KMS-11 (cell line): ENCODE results near the gene GRIA4.

Source experiments
- H2AFZ ChIP-seq: fragments of 200-600 bp; sonication (generic); 2 replicates; pipeline ENCODE4 v1.6.1; 2016; ENCODE audit warnings: antibody characterized with exemption, mixed run types, low read depth
- H3K27ac ChIP-seq: fragments of 200-600 bp; sonication (generic); 2 replicates; pipeline ENCODE4 v1.6.1; 2016; ENCODE audit warnings: mild to moderate bottlenecking, mixed run types
- H3K27me3 ChIP-seq: fragments of 200-600 bp; sonication (generic); 2 replicates; pipeline ENCODE4 v1.6.1; 2017; ENCODE audit warnings: mild to moderate bottlenecking, low read depth, mixed run types, moderate library complexity; ENCODE audit not compliant: insufficient read depth
- H3K36me3 ChIP-seq: fragments of 200-600 bp; sonication (generic); 2 replicates; pipeline ENCODE4 v1.6.1; 2017; ENCODE audit warnings: mild to moderate bottlenecking, mixed run types; ENCODE audit not compliant: insufficient read depth
- H3K4me1 ChIP-seq: fragments of 200-600 bp; sonication (generic); 2 replicates; pipeline ENCODE4 v1.6.1; 2016; ENCODE audit warnings: mild to moderate bottlenecking, low read depth, mixed run types; ENCODE audit not compliant: poor library complexity, severe bottlenecking
- H3K4me2 ChIP-seq: fragments of 200-600 bp; sonication (generic); 2 replicates; pipeline ENCODE4 v1.7.0; 2016; ENCODE audit warnings: mild to moderate bottlenecking, mixed run types
- H3K4me3 ChIP-seq: fragments of 200-600 bp; sonication (generic); IDR thresholded peaks from 2 replicates; pipeline ENCODE4 v1.6.1; 2017; ENCODE audit warnings: low read depth, low read length, mixed read lengths; ENCODE audit not compliant: insufficient read depth
- H3K79me2 ChIP-seq: fragments of 200-600 bp; sonication (generic); 2 replicates; pipeline ENCODE4 v1.6.1; 2016; ENCODE audit warnings: low read depth, mixed run types; ENCODE audit not compliant: insufficient read depth
- H3K9ac ChIP-seq: fragments of 200-600 bp; sonication (generic); 2 replicates; pipeline ENCODE4 v1.6.1; 2016; ENCODE audit warnings: mild to moderate bottlenecking, mixed run types
- H4K20me1 ChIP-seq: fragments of 200-600 bp; sonication (generic); 2 replicates; pipeline ENCODE4 v1.6.1; 2016; ENCODE audit warnings: mild to moderate bottlenecking, mixed run types; ENCODE audit not compliant: insufficient read depth
- TF ChIP-seq, protein P1 (sequence below): fragments of 200-600 bp; sonication (generic); conservative IDR thresholded peaks from 2 replicates; pipeline ENCODE4 v1.6.1; 2017; ENCODE audit warnings: low read depth, mild to moderate bottlenecking, antibody characterized with exemption, low read length, moderate library complexity, mixed read lengths

The GRIA4 gene

DNA sequence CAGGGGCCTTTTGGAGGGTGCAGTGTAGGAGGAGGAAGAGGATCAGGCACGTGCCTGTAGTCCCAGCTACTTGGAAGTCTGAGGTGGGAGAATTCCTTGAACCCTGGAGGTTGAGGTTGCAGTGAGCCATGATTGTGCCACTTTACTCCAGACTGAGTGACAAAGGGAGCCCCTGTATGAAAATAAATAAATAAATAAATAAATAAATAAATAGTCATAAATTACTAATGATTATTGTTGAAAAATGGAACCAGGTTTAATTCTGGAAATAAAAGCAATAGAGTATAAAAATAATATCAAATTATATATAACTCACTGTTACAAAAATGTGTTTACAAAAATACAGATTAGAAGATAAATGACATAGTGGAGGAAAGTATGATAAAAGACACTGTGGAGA, 37.9 kb downstream of the GRIA4 start:
- Histone ChIP-seq H3K36me3 (no peaks in the 10 kb centered on the region), H3K27me3 (no peaks in the 10 kb centered on the region), H3K79me2 (no peaks in the 10 kb centered on the region), H3K9ac (no peak overlapping the region), H3K4me2 (no peak overlapping the region), H3K4me3 (no peak overlapping the region), H4K20me1 (no peaks in the 10 kb centered on the region), H2AFZ (no peak overlapping the region), H3K4me1 (no peaks in the 10 kb centered on the region), H3K27ac (no peak overlapping the region)
- TF ChIP-seq, protein P1, sequence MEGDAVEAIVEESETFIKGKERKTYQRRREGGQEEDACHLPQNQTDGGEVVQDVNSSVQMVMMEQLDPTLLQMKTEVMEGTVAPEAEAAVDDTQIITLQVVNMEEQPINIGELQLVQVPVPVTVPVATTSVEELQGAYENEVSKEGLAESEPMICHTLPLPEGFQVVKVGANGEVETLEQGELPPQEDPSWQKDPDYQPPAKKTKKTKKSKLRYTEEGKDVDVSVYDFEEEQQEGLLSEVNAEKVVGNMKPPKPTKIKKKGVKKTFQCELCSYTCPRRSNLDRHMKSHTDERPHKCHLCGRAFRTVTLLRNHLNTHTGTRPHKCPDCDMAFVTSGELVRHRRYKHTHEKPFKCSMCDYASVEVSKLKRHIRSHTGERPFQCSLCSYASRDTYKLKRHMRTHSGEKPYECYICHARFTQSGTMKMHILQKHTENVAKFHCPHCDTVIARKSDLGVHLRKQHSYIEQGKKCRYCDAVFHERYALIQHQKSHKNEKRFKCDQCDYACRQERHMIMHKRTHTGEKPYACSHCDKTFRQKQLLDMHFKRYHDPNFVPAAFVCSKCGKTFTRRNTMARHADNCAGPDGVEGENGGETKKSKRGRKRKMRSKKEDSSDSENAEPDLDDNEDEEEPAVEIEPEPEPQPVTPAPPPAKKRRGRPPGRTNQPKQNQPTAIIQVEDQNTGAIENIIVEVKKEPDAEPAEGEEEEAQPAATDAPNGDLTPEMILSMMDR = no peak

DNA sequence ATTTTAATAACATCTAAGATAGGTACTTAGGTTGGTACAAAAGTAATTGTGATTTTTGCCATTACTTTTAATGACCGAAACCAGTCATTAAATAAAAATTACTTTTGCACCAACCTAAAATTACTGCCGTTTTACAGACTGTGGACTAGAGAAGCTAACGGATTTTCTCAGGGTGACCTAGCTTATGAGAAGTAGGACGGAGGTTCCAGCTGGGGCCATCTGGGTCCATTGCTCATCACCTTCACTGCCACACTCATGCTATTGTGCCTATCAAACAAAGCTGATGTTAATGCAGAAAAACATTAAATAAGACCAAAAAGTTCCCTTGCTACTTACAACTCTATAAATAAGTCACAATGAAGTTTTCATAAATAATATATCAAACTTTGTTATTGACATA, 38.9 kb downstream of the GRIA4 start:
- H3K4me1 ChIP-seq = no peaks in the 10 kb centered on the region
- no peaks in the 10 kb centered on the region for H4K20me1 ChIP-seq
- no peak overlapping the region for H3K4me2 ChIP-seq
- no peak overlapping the region for H2AFZ ChIP-seq
- no peak overlapping the region for H3K9ac ChIP-seq
- no peak overlapping the region for H3K4me3 ChIP-seq
- H3K36me3 ChIP-seq = no peaks in the 10 kb centered on the region
- H3K79me2 ChIP-seq = no peaks in the 10 kb centered on the region
- TF ChIP-seq, protein P1 = no peak
- no peaks in the 10 kb centered on the region for H3K27me3 ChIP-seq
- no peak overlapping the region for H3K27ac ChIP-seq

DNA sequence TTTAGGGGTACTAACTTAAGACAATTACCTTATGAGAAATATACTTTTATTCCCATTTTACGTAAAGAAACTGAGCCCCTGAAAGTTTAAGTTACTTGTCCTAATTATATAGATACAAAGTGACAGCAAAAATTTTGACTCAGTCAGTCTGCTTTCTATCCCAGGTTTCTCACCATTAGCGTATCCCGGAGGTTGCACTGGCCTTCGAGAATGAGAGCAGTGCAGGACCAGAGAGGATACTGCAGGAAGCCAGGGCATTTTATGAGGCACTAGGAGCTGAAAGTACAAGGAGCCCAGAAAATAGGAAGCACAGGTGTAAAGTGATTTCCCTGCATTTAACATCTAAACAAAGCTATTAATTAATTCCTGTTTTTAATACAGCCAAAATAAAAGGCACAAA, 55.4 kb downstream of the GRIA4 start:
- TF ChIP-seq, protein P1 = no peak

DNA sequence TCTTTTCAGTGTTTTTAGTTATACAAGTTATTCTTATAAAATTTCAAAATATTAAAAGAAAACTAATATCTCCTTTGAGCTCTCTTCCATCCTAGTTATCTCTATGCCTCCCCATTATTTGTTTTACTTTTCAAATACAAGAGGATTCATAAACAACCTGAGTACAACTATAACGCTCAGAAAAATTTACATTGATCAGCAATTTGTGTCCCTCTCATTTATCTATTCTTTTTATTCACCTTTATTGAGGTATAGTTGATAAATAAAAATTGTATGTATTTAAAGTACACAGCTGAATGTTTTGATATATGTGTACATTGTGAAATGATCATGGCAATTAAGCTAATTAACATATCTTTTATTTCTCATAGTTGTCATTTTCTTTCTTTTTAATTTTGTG, 57.6 kb downstream of the GRIA4 start:
- Histone ChIP-seq H2AFZ (no peak overlapping the region), H4K20me1 (no peaks in the 10 kb centered on the region), H3K36me3 (no peaks in the 10 kb centered on the region), H3K4me1 (no peaks in the 10 kb centered on the region), H3K27ac (no peak overlapping the region), H3K4me2 (no peak overlapping the region), H3K9ac (no peak overlapping the region), H3K79me2 (no peaks in the 10 kb centered on the region), H3K27me3 (no peaks in the 10 kb centered on the region), H3K4me3 (no peak overlapping the region)
- TF ChIP-seq, protein P1 = no peak

More for the DNA sequence above, 55.4 kb downstream of the GRIA4 start:
- H3K4me1 ChIP-seq = no peaks in the 10 kb centered on the region
- no peaks in the 10 kb centered on the region for H3K36me3 ChIP-seq
- no peaks in the 10 kb centered on the region for H3K79me2 ChIP-seq
- H3K4me2 ChIP-seq = no peak overlapping the region
- no peak overlapping the region for H3K4me3 ChIP-seq
- H4K20me1 ChIP-seq = no peaks in the 10 kb centered on the region
- no peak overlapping the region for H2AFZ ChIP-seq
- H3K27ac ChIP-seq = no peak overlapping the region
- no peak overlapping the region for H3K9ac ChIP-seq
- no peaks in the 10 kb centered on the region for H3K27me3 ChIP-seq
